ENCODE measurements around the gene KATNB1. TPM values are rescaled to one million over a fixed set of nuclear protein-coding genes. Genes with fewer than 3 reads are reported as not detected.

KATNB1 gene
- total and polyA plus RNA-seq, 8 donors = 7.8 to 17.0 (median 11.4) TPM

- TF ChIP-seq CTCF (IDR thresholded peaks at IDR 0.05) = no peak
- FAIRE-seq (no peak), DNase-seq (peak in 1 of 6 donors; percentile 53), ATAC-seq (no peak)
- no peaks in the 10 kb centered on the region for H3K27me3 ChIP-seq
- H3K4me3 ChIP-seq = no peak overlapping the region
- H3K9me3 ChIP-seq = no peaks in the 10 kb centered on the region
- no peaks in the 10 kb centered on the region for H3K4me1 ChIP-seq
- intact Hi-C loops (cut with DNase I) = loop anchor here in 2 of 3 donors (5.0 to 10.0 kb wide), 2 partner anchors 110 to 243 kb away; no protein-coding TSS in a partner anchor
- no peak overlapping the region for H3K27ac ChIP-seq
- peaks cover 0 to 6% (median 0%) of the 10 kb centered on the region in 3 donors for H3K36me3 ChIP-seq
- 84 to 85% methylated on average over 9 of the region's 9 CpGs for WGBS, 2 donors
Observed at GRCh38 chr16:57754354-57755060, 18.9 kb downstream of the KATNB1 start.

- H3K36me3 ChIP-seq = peaks cover 0 to 9% (median 0%) of the 10 kb centered on the region in 3 donors
- H3K4me1 ChIP-seq = no peaks in the 10 kb centered on the region
- ATAC-seq (no peak), DNase-seq (peak in 3 of 6 donors; percentile 35 to 72 (median 54)), FAIRE-seq (no peak)
- H3K27ac ChIP-seq = no peak overlapping the region
- no peak overlapping the region for H3K4me3 ChIP-seq
- no peak for TF ChIP-seq CTCF (IDR thresholded peaks at IDR 0.05)
- no peaks in the 10 kb centered on the region for H3K9me3 ChIP-seq
- no peaks in the 10 kb centered on the region for H3K27me3 ChIP-seq
- WGBS, 2 donors = 87 to 90% methylated on average over 24 of the region's 24 CpGs
- intact Hi-C loops (cut with DNase I) = loop anchor here in 1 of 3 donors (10.0 kb wide), 1 partner anchor 110 kb away; no protein-coding TSS in a partner anchor
Observed at GRCh38 chr16:57755061-57755684, 19.6 kb downstream of the KATNB1 start.

- H3K4me3 ChIP-seq = no peak overlapping the region
- DNase-seq = peak in 2 of 6 donors; percentile 46 to 48
- no peak overlapping the region for H3K27ac ChIP-seq
- no peaks in the 10 kb centered on the region for H3K4me1 ChIP-seq
- H3K36me3 ChIP-seq = peaks cover 0 to 14% (median 0%) of the 10 kb centered on the region in 3 donors
- WGBS, 2 donors = 73 to 80% methylated on average over 18 of the region's 18 CpGs
- no peaks in the 10 kb centered on the region for H3K27me3 ChIP-seq
- ATAC-seq = no peak
- no peaks in the 10 kb centered on the region for H3K9me3 ChIP-seq
- TF ChIP-seq CTCF (IDR thresholded peaks at IDR 0.05) = no peak
- FAIRE-seq = no peak
- intact Hi-C loops (cut with DNase I) = loop anchor here in 1 of 3 donors (10.0 kb wide), 1 partner anchor 109 kb away; no protein-coding TSS in a partner anchor
Observed at GRCh38 chr16:57755726-57756423, 20.3 kb downstream of the KATNB1 start.

GRCh38 chr16:57756424-57757325 lies 21.1 kb downstream of the KATNB1 start:
- H3K27ac ChIP-seq = no peak overlapping the region
- intact Hi-C loops (cut with DNase I) = loop anchor here in 1 of 3 donors (10.0 kb wide), 1 partner anchor 108 kb away; no protein-coding TSS in a partner anchor
- DNase-seq (peak in 3 of 6 donors; percentile 36 to 73 (median 57)), FAIRE-seq (no peak), ATAC-seq (peak in 2 of 4 donors; percentile 1 to 8)
- peaks cover 0 to 17% (median 0%) of the 10 kb centered on the region in 3 donors for H3K36me3 ChIP-seq
- H3K4me1 ChIP-seq = no peaks in the 10 kb centered on the region
- TF ChIP-seq CTCF (IDR thresholded peaks at IDR 0.05) = no peak
- 79 to 82% methylated on average over 15 of the region's 15 CpGs for WGBS, 2 donors
- H3K9me3 ChIP-seq = no peaks in the 10 kb centered on the region
- H3K4me3 ChIP-seq = no peak overlapping the region
- H3K27me3 ChIP-seq = no peaks in the 10 kb centered on the region
